HCEC 1CT (cell line): ENCODE data around the gene RGS12.

Experiments
- DNase-seq: peaks from one replicate; pipeline ENCODE4 v3.0.0-alpha.2; 2017

RGS12 gene

DNA sequence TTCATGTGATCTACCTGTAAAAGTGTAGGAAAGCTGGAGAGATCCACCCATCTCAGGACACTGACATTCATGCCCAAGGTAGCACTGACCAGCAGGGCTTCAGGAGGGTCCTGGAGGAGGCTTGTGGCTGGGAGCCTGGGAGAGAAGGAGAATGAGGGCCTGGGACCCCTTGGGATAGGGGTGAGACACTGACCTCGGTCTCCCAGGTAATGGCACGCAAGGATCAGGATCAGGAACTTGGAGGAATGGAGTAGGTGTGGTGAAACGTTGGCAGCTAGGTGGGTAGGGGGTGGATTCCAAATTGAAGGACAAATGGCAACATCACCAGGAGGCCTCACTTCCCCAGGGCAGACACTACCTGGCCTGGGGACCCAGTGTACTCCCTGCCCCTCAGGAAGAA, 12.4 kb upstream of the RGS12 start:
- no peak for DNase-seq

DNA sequence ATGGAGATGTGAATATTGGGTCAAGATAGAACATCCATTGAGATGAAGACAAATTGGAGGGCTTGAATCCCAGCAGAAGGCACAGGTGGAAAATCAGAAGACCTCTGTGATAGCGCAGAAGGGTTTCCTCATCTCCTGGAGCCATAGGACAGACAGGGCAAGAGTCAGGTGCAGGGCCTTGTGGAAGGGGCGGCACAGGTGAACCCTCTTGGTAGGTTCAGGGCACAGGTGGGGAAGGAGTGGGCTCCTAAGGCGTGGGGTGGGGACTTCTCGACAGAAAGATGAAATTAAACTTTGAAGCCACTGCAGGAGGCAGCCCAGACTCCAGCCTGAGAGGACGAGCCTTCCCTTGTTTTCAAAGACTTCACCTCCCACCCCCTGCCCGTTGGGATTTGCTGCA, 9.3 kb upstream of the RGS12 start:
- no peak for DNase-seq

DNA sequence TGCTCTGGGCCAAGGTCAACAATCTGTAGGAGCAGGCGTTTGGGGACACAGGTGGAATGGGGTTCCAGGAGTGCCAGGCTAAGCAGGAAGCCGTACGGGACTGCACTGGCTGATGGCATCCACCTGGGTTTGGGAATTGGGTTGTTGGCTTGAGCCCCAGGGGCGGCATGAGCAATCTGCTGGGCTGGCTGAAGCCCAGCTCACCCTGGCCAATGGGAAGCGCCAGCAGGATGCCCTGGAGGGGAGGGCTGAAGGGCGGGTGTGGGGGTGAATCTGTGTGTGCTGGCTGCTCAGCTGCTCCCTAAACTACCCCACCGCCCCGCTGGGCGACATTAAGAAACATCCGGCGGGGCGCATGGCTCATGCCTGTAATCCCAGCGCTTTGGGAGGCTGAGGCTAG, 8.9 kb upstream of the RGS12 start:
- DNase-seq: no peak

DNA sequence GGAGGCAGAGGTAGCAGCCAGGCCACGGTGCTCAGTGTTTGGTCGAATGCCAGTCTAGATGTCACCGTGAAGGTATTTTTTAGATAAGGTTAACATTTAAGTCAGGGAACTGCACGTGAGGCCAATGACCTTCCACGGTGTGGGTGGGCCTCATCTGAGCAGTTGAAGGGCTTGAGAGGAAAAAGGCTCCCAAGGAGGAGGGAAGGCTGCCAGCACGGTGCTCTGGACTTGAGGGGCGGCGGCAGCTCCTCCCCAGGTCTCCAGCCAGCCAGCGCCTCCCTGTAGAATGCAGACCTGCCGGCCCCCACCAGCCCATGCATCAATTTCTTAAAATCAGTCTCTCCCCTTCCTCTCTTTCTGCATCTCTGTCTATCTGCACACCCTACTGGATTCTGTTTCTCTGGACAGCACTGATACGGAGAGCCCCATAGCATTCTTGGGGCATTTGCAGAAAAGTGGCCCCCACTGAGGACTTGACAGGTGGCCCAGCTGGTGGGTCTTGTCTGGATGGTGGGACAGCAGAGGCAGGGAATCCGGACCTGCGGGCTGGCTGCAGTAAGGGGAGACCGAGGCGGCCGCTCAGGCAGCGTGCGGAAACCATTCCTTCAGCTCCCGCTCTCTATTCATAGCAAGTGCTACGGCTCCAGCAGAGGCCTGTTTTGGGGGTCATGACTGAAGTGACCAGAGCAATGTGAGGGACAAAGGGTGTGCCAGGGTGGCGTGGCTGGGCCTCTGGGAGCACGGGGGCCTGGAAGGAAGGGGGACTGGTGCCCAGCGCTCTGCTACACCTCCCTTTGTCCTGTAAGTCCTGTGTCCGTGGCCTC, 7.9 kb upstream of the RGS12 start:
- DNase-seq: no peak

DNA sequence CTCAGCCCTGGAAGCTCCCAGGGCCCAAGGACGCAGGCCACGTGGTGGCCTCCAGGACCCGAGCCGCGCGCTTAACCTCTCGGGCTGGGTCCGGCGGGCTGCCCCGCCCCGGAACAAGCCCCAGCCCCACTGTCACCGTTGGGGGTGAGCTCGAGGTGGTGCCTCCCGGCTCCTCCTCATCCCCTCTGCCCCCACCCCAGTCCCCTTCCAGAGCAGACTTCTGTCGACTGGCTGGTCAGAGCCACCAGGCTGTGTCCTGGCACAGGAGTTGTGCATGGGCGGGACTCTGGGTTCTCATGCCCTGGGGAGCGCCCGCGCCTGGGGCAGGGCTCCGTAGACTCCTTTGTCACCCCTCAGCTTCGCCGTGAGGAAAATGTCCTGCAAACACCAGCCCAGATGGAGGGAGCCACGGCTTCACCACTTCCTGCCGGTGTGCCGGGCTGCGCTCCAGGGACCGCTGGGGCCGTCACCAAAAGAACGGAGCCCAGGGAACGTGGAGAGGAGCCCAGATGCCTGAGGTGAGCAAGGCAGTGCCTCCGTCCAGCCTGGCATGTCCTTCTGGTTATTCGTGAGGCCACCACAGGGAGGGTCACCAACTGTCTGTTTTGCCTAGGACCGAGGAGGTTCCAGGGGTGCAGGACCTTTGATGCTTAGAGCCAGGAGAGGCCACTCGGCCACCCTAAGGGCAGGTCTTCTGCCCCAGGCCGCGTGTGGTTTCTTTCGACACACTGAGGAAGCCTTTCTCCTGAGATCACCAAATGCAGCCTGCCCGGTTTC, 7.1 kb upstream of the RGS12 start:
- no peak for DNase-seq

DNA sequence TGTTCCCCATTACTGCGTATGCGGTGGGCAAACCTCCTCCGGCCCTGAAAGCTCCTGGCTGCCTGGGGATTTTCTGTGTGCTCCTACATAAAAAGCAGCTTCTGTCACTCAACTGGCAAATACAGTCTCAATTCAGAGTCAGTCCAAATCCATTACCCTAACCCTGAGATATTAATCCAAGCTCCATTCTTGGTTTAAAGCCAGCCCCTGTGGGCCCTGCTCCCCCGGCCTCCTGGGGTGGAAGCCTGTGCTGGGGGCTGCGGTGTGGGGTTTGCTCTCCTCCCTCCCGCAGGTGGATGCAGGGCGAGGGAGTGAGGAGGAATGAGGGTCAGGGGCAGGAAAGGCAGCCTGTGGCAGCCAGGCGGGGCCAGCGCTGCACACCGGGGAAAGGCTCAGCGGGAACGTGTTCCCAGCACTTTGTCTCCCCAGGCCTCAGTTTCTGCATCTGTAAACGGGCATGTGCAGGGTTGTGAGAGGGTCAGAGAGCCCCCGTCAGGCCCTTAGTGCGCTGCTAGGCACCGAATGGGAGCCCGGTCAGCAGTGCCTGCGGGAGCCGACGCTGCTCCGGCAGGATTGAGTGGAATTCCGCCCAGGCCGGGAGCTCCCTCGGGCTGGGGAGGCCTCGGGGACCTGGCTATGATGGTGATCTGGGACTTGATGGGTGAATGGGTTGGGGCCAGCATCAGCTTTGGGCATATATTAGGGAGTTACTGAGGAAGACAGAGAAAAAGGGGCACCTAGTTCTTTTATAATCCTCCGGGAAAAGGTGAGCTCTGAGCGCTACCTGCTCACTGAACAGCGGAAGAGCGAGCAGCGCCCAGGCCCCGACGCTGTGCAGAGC, 6.3 kb upstream of the RGS12 start:
- no peak for DNase-seq

DNA sequence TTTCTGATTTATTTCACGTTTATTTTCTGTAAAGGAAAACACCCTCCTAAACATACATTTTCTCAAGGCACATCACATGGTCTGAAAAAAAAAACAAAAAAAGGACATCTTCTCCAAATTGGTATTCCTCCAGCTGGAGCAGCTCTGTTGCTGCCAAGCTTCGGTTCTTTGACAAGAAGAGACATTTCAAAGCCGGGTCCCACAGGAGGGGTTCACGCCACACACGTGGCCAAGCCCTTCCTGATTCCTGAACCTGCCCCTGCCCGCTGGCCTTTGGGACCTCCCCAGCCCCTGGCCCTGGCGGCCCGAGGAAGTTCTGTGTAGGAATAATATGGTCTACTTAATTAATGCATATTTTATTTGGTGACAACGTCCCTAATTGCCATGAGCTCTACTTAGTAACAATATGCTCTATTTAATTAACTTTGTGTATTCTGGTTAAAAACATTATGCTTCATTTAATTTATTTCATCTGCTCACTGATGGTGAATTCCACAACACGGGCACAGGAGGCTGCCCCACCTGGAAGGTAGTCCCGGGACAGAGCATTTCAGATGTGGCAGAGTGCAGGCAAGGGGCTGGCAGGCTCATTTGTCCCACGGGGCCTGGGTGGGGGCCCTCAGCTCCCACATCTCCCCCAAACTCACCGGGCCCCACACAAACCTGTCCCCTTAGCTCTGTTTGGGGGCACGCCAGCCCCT, 5.4 kb upstream of the RGS12 start:
- DNase-seq: no peak

DNA sequence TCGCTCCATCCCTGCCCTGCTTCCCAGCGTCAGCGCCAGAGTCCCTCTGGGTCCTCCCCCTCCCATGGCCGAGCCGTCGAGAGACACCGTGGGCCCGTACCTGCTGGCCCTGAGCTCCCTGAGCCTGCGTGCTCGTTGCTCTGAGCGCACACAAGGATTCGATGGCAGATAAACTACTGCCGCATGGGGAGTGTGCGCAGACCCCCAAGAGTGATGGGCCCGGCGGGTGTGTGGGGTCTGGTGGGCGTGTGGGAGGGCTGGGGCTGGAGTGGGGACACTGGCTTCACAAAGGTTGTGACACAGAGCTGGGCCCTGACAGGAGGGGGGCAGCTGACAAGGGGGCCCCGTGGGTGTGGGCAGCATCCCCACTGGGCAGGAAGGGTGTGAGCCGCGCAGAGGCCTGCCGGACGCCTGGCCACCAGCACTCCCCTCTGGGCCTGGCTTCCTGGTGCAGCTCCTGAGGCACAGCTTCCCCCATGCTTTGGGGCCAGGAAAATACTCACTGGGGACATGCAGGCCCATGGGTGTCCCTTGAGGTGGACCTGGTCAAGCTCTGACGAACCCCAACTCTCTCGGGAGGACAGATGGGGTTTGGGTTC, 4.8 kb upstream of the RGS12 start:
- DNase-seq: no peak

DNA sequence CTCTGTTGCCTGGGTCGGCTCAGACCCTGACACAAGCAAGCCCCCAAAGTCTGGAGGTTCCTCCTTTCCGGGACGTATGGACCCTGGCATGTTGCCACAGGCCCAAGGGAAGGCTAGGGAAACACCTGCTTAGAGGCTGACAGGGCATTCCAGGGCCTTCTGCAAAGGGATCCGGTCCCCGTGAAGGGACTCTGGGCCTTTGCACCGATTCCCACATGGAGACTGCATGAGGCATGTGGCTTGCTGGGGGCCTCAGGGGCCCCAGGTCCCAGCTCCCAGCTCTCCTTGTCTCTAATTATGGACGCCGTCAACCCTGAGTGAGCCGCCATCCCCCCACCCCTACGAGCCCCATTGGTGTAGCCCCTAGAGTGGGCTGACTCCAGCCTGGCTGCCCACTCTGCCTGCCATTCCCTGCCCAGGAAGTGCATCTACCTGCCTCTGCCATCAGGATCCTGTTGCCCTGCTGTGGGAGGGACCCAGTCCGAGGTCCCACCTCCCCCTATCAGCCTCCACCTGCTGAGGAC, 4.2 kb upstream of the RGS12 start:
- DNase-seq: no peak

DNA sequence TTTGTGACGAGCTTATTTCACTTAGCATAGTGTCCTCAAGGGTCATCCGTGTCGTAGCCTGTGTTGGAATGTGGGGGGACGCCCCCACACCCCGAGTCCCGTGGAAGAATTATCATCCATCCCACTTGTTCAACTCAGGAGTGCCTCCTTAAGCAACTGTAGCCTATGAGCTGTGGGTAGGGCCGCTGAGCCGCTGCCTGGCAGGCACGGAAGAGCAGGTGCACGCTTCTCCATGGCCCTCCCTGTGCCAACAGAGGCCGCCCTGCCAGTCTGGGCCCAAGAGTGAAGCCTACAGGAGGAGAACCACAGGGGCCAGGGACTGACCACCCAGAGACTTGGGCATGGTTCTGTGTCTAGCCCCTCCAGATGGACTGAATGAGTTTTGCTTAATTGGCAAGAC, 2.3 kb upstream of the RGS12 start:
- DNase-seq: no peak

DNA sequence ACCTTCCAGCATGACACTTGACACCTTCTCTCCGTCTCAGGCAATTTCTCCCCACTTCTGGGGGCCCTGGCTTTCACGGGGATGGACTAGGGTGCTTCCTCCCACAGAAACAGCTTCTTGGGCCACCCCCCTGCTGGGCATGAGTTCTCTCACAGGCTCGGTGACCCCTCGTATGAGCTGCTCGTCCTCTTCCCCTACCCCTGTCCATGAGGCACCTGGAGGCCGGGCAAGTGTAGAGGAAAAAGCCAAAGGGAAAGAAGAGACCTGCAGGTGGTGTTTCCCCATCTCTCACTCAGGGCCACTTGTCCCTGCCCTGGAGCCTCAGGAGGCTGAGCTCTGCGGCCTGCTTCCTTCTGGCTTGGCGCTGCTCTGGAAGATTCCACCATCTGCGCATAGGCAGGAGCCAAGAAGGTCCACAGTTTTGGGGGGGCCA, 1.9 kb upstream of the RGS12 start:
- DNase-seq: no peak

DNA sequence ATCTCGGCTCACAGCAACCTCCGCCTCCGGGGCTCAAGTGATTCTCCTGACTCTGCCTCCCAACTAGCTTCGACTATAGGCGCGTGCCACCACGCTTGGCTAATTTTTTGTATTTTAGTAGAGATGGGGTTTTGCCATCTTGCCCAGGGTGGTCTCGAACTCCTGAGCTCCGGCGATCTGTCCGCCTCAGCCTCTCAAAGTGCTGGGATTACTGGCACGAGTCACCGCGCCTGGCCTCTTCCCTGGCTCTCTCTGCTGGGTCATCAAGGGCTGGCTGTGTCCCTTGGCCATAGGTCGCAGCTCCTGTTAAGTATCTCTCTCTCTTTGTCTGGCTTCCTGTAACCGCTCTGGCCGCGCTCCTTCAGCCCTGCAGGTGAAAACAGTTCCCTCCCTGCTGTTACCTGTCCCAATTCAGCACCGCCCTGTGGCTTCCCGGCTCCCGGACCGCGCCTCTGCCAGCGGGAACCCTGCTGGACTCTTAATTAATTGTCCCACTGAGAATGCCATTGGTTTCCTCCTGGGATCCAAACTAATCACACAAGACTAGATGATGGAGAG, 1.3 kb upstream of the RGS12 start:
- no peak for DNase-seq

DNA sequence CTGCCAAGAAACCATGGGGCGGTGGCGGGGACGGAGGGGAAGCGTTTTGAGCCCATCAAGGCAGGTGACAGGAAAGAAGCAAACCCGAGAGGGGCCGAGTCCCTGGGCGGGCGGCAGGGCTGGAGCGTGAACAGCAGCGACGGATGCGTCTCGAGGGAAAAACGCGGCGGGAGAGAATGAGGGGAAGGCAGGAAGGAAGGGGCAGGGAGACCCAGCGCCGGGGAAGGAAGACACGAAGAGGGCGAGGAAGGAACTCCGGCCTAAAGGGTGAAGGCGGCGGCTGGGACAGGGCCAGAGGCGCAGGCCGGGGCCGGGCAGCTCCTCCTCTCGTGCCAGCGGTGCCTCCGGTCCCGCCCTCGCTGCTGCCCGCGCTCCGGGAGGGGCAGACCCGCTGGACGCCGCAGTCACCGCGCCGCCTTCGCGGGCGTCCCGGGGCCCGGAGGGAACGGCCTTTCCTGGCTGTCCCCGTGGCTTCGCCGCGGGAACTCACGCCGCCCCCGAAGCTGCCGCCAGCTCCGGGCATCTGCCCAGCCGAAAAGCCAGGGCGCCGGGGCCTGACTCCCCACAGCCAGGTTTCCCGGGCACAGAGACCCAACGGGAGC, 751 bp upstream of the RGS12 start:
- peak; percentile 2 for DNase-seq

DNA sequence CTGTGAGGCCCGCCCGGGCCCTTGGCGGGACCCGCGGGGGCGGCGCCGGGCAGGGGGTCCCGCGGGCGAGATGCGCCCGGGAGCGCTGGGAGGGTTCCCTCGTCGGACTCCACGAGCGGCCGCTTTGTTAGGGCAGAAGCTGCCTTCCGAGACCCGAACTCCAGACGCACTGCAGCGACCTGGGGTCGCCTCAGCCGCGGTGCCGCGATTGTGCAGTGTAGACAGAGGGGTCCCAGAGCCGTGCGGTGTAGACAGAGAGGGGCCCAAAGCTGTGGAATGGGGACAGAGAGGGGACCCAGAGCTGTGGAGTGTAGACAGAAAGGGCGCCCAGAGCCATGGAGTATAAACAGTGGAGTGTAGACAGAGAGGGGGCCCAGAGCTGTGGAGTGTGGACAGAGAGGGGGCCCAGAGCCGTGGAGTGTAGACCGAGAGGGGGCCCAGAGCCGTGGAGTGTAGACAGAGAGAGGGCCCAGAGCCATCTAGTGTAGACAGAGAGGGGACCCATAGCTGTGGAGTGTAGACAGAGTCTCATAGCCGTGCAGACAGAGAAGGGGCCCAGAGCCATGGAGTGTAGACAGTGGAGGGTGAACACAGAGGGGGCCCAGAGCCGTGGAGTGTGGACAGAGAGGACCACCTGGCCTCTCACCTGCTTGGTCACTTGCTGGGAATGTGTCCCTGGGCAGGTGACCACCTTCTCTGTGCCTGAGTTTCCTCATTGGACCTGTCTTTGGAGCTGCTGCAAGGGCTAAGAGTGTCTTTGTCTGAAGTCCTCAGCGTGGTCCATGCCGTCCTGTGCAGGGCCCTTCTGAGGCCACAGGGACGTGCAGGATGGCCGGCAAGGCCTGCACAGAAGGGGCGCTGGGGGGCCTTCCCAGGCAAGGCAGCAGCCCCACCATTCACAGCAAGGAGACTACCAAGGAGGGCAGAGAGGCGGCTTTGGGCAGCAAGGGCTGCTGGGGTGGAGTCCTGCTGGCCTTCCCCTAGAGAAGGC, 875 bp downstream of the RGS12 start:
- DNase-seq: no peak

DNA sequence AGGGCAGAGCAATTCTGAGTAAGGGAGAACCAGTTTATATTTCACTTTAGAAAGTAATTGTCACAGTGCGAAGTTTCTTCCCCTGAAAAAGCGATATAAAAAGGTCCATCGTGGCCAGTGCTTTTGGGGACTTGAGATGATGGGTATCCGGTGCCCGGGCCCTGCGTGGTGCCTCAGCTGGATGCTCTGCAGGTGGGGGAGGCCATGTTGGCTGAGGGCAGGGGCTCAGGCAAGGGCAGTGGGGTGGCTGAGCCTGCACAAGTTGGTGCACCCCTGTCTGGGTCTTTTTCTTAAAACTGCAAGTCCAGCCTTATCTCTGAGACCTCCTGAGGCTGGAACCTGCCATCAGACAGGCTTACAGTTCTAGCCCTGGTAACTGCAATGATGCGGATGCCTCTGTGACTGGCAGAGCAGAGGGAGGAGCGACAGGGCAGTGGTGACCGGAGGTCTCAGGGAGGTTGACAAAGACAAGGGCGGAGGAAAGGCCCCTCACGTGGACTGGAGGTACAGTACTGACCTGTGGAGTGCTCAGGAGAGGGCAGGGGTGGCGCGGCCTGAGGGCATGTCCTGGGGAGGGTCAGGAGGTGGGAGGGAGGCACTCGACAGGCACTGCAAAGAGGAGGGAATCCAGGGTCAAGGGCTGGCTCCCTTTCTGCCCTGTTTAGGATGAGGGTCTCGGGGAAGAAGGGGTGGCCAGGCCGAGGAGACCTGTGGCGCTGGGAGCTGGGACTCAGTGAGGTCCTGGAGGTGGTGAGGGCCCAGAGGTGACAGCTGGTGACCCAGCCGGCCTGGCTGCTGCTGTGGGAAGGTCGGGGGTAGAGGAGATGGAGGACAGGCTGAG, 1.8 kb downstream of the RGS12 start:
- DNase-seq: no peak

DNA sequence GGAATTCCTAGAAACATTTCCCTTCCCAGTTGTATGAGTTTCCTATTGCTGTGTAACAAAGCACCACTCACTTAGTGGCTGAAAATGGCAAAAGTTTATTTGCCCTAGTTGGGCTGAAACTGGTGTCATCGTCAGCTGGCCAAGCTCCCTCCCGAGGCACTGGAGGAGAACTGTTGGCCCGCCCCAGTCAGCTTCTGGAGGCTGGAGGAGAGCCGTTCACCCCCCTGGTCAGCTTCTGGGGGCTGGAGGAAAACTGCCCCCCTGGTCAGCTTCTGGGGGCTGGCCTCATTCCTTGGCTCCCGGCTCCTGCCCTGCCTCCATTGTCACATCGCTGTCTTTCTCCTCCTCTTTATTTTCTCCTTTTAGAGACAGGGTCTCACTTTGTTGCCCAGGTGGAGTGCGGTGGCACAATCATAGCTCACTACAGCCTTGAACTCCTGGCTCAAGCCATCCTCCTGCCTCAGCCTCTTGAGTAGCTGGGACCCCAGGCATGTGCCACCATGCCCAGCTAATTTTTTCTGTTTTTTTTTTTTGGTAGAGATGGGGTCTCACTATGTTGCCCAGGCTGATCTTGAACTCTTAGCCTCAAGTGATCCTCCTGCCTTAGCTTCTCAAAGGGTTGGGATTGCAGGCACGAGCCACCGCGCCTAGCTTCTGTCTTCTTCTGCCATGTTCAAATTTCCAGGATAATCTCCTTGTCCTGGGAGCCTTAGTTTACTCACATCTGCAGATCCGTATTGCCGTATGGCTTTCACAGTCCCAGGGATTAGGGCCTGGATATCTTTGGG, 3.2 kb downstream of the RGS12 start:
- DNase-seq: no peak

DNA sequence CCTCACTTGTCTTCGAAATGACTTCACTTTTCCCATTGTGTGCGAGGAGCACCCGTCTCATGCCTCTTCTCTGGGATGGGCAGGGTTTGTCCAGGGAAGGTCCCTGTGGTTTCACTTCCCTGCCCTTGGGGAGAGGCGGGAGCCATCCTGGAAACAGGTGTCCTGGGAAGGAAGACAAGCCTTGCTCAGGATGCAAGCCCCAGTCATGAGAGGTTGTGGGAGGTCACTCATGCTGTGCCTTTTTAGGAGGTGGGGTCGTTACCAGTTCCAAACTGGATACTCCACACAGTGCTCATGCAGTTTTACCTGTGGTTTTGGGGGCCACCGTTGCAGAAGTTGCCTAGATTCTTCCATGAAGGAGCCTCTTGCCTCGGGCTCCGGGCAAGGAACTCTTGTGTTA, 3.8 kb downstream of the RGS12 start:
- DNase-seq: no peak
